HG03025 (cell line): ENCODE measurements around the gene FPR1.
A peak's percentile ranks its signal among the peaks of the same experiment; 100 is the strongest.

Source experiments
- ATAC-seq: cut with Tn5 transposase; IDR thresholded peaks from one replicate; pipeline ENCODE4 v1.9.1; 2021; ENCODE audit warnings: mild to moderate bottlenecking, moderate library complexity; ENCODE audit not compliant: unreplicated experiment, low FRiP score

The FPR1 gene

GRCh38 chr19:51710163-51710562 is 41.5 kb downstream of the FPR1 start:
- no peak for ATAC-seq

GRCh38 chr19:51709575-51709974 is 42.1 kb downstream of the FPR1 start:
- no peak for ATAC-seq

- ATAC-seq, result no peak
Measured at GRCh38 chr19:51708811-51709210, 42.9 kb downstream of the FPR1 start.

- ATAC-seq, result no peak
Measured at GRCh38 chr19:51706885-51707284, 44.8 kb downstream of the FPR1 start.

GRCh38 chr19:51706296-51706695 is 45.4 kb downstream of the FPR1 start:
- no peak for ATAC-seq

- ATAC-seq, result no peak
Measured at GRCh38 chr19:51704626-51705025, 47.1 kb downstream of the FPR1 start.

- ATAC-seq, result peak; percentile 82
Measured at GRCh38 chr19:51703575-51704515, 47.8 kb downstream of the FPR1 start.

- no peak for ATAC-seq
Measured at GRCh38 chr19:51702825-51703574, 48.7 kb downstream of the FPR1 start.

- ATAC-seq, result no peak
Measured at GRCh38 chr19:51702103-51702824, 49.4 kb downstream of the FPR1 start.

- ATAC-seq, result no peak
Measured at GRCh38 chr19:51701468-51702100, 50.1 kb downstream of the FPR1 start.

GRCh38 chr19:51699170-51699569 is 52.5 kb downstream of the FPR1 start:
- no peak for ATAC-seq

GRCh38 chr19:51698296-51698695 is 53.4 kb downstream of the FPR1 start:
- ATAC-seq, result no peak

GRCh38 chr19:51697169-51697776 is 54.4 kb downstream of the FPR1 start:
- ATAC-seq, result no peak

- no peak for ATAC-seq
Measured at GRCh38 chr19:51696606-51697005, 55.1 kb downstream of the FPR1 start.
